ENCODE measurements around the gene C12orf60.

DNA sequence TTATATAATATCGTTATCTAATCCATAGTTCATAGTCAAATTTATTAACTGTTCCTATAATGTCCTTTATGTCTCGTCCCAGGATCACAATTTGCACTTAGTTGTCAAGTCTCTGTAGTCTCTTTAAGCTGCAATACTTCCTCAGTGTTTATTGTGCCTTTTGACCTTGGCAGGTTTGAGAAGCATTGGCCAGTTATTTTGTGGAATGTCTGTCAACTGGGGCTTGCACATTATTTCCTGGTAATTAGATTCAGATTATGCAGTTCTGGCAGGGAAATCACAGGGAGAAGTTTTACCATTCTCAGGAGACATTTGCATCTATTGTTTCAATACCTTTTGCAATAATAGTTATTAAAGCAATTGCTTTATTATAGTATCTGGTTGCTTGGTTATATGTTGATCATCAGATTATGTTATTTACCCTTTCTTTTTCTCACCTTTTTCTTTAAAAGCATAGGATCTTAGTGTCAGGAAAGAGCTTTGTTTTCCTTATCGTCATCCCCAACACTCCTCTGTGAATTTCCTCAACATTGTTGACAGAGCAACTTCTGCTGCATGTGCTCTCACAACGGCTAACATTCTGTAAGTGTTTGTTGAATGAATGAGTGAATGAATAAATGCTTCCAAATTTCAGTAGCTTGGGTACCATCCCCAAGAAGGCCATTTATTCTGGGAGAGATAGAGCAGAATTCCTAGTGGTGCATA is 43.6 kb downstream of the C12orf60 start:
- TF ChIP-seq POLR2A (IDR thresholded peaks at IDR 0.05) (no peak), CTCF (IDR thresholded peaks at IDR 0.05) (no peak)

Data from thyroid gland (tissue), 4 donors.